GM19351 (cell line): ENCODE data around the gene TCL1A.
"Not testable (repeated sequence)": the region's sequence is repeated elsewhere in the genome, so short reads cannot be mapped to it uniquely, and the experiment has no call there.

Source experiments
- ATAC-seq: cut with Tn5 transposase; IDR thresholded peaks from one replicate; pipeline ENCODE4 v1.9.1; 2021; ENCODE audit warnings: mild to moderate bottlenecking, moderate library complexity; ENCODE audit not compliant: unreplicated experiment

TCL1A gene

GRCh38 chr14:95679148-95679815, 34.6 kb downstream of the TCL1A start:
- no peak for ATAC-seq

GRCh38 chr14:95677179-95677835, 36.6 kb downstream of the TCL1A start:
- ATAC-seq: no peak

GRCh38 chr14:95675486-95675885, 38.4 kb downstream of the TCL1A start:
- ATAC-seq: no peak

GRCh38 chr14:95674613-95675012, 39.3 kb downstream of the TCL1A start:
- no peak for ATAC-seq

GRCh38 chr14:95668235-95668772, 45.6 kb downstream of the TCL1A start:
- ATAC-seq: peak; percentile 40

GRCh38 chr14:95667249-95667693, 46.7 kb downstream of the TCL1A start:
- no peak for ATAC-seq

- ATAC-seq: no peak
Observed at GRCh38 chr14:95666450-95666849, 47.5 kb downstream of the TCL1A start.

GRCh38 chr14:95665530-95665929, 48.4 kb downstream of the TCL1A start:
- not testable (repeated sequence) for ATAC-seq

- ATAC-seq: peak; percentile 21
Observed at GRCh38 chr14:95664546-95664945, 49.4 kb downstream of the TCL1A start.

- ATAC-seq: no peak
Observed at GRCh38 chr14:95664066-95664465, 49.9 kb downstream of the TCL1A start.

- peak; percentile 29 for ATAC-seq
Observed at GRCh38 chr14:95663226-95663797, 50.6 kb downstream of the TCL1A start.

- ATAC-seq: peak; percentile 35
Observed at GRCh38 chr14:95662376-95663186, 51.3 kb downstream of the TCL1A start.

GRCh38 chr14:95660651-95661515, 53.0 kb downstream of the TCL1A start:
- no peak for ATAC-seq

GRCh38 chr14:95659990-95660385, 53.9 kb downstream of the TCL1A start:
- no peak for ATAC-seq
